GM12874 (cell line): Measurements from ENCODE around the gene HCFC1R1.

Source experiments
- CTCF ChIP-seq: IDR thresholded peaks from 2 replicates; pipeline ENCODE4 v1.5.1; 2011; ENCODE audit warnings: low read depth, mild to moderate bottlenecking, control low read depth, low read length, moderate library complexity; ENCODE audit not compliant: insufficient read depth

The HCFC1R1 gene

DNA sequence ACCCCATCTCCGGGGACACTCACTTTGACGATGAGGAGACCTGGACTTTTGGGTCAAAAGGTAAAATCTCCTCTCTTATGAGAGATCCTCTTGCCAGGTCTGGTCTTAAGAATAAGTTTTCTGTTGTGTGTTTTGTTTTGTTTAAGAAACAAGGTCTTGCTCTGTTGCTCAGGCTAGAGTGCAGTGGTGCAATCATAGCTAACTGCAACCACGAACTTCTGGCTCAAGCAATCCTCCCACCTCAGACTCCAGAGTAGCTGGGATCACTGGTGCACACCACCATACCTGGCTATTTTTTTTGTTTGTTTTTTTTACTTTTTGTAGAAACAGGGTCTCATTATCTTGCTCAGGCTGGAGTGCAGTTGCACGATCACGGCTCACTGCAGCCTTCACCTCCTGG is 26.7 kb upstream of the HCFC1R1 start:
- TF ChIP-seq CTCF = no peak

DNA sequence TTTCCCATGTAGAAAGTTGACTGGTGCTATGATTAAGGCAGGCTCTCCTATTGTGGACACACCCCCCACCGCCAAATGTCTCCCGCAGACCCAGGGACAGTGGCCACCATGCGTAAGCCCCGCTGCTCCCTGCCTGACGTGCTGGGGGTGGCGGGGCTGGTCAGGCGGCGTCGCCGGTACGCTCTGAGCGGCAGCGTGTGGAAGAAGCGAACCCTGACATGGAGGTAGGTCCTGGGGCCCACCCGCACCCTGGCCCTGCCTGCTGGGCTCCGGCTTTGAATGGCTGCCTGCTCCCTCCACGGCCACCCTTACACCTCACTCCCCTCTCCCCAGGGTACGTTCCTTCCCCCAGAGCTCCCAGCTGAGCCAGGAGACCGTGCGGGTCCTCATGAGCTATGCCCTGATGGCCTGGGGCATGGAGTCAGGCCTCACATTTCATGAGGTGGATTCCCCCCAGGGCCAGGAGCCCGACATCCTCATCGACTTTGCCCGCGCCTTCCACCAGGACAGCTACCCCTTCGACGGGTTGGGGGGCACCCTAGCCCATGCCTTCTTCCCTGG is 26.3 kb upstream of the HCFC1R1 start:
- TF ChIP-seq CTCF = no peak

DNA sequence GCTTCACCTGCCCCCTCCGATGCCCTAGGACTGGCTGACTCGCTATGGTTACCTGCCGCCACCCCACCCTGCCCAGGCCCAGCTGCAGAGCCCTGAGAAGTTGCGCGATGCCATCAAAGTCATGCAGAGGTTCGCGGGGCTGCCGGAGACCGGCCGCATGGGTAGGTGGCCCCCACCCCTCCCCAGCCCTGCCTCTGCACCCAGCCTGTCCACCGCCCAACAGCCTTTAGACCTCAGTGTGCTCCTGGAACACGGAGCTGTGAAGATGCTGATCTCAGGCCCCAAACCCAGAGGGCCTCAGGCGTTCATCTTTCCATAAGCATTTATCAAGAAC is 23.6 kb upstream of the HCFC1R1 start:
- TF ChIP-seq CTCF = no peak

DNA sequence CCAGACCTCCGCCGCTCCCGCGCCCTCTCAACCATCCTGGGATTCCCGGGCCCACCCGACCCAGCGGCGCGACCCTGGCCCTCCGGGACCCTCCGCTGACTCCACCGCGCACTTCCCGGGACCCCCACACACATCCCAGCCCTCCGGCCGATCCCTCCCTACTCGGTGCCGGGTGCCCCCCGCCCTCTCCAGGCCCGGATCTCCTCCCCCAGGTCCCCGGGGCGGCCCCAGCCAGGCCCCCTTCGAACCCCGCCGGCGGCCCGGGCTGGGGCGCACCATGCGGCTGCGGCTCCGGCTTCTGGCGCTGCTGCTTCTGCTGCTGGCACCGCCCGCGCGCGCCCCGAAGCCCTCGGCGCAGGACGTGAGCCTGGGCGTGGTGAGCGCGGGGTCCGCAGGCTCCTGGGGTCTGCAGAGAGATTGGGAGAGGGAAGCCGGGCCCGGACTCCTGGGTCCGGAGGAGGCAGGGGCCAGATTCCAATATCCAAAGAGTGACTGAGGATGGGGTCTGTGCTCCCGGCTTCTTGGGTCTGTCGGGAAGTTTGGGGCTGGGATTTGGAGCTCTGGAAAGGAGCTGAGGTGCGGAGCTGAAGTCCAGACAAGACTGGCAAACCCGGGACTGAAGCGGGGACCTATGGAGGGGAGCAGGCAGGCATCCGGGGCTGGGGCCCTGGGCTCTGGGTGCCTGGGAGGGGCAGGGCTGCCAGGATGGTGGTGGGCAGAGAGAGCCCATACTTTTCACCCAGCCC is 23.1 kb upstream of the HCFC1R1 start:
- no peak for TF ChIP-seq CTCF

- no peak for TF ChIP-seq CTCF
These were observed 22.3 kb upstream of the HCFC1R1 start, which contains the start of gene MMP25 for GRCh38 chr16:3045758-3046640. MMP25 (plus strand) TSS chr16:3046561; CDS start chr16:3046918, 357 bp downstream.

DNA sequence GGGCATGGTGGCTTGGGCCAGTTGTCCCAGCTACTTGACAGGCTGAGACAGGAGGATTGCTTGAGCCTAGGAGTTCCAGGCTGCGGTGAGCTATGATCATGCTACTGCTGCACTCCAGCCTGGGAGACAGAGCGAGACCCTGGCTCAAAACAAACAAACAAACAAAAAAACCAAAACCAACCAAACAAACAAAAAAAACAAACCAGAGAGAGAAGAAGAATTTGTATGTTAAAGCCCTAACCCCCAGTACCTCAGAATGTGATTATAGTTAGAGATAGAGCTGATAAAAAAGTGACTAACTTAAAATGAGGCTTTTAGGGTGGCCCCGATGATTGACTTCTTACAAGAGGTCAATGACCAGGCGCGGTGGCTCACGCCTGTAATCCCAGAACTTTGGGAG is 21.0 kb upstream of the HCFC1R1 start:
- TF ChIP-seq CTCF = no peak

DNA sequence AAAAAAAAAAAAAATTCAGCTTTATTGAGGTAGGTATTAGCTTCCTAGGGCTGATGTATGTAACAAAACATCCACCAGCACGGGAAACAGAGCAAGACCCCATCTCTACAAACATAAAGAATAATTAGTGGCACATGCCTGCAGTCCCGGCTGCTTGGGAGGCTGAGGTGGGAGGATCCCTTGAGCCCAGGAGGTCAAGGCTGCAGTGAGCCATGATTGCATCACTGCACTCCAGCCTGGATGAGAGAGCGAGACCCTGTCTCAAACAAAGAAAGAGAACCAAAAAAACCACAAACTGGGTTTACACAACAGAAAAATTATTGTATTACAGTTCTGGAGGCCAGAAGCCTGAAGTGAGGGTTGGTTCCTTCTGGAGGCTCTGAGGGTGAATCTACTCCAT is 18.6 kb upstream of the HCFC1R1 start:
- TF ChIP-seq CTCF = no peak
